SU-DHL-6 (cell line): ENCODE measurements around the gene ADAM12.

Experiments used
- EZH2phosphoT487 ChIP-seq: fragments of 200-600 bp; sonication (generic), shearing (Covaris generic); conservative IDR thresholded peaks from 2 replicates; pipeline ENCODE4 v1.6.1; 2018; ENCODE audit warnings: mild to moderate bottlenecking, antibody characterized with exemption, low read length, moderate library complexity, mixed read lengths
- TF ChIP-seq, protein P1 (sequence below): fragments of 200-600 bp; sonication (generic); IDR thresholded peaks from one replicate; pipeline ENCODE4 v1.5.1; 2017; ENCODE audit warnings: antibody characterized with exemption, mild to moderate bottlenecking, low read length, moderate library complexity; ENCODE audit not compliant: insufficient read depth, poor library complexity, severe bottlenecking

DNA sequence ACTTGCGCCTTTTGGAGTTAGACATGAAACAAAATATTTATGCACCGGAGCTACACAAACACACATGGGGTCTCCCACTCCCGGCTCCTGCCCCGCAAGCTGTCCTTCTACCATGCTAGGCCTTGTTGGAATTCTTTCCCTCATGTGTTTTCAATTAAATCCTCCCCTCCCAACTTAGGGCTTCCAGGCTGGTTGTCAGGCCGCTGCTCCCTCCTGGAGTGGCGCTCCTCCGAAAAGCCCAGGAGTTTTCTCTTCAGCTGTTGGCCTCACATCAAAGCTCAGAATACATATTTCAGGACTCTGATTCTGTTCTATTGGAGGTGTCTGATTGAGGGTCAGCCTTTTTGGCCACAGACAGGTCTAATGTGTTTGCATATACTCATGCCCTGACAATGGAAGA, 378.6 kb downstream of the ADAM12 start:
- TF ChIP-seq, protein P1, sequence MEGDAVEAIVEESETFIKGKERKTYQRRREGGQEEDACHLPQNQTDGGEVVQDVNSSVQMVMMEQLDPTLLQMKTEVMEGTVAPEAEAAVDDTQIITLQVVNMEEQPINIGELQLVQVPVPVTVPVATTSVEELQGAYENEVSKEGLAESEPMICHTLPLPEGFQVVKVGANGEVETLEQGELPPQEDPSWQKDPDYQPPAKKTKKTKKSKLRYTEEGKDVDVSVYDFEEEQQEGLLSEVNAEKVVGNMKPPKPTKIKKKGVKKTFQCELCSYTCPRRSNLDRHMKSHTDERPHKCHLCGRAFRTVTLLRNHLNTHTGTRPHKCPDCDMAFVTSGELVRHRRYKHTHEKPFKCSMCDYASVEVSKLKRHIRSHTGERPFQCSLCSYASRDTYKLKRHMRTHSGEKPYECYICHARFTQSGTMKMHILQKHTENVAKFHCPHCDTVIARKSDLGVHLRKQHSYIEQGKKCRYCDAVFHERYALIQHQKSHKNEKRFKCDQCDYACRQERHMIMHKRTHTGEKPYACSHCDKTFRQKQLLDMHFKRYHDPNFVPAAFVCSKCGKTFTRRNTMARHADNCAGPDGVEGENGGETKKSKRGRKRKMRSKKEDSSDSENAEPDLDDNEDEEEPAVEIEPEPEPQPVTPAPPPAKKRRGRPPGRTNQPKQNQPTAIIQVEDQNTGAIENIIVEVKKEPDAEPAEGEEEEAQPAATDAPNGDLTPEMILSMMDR = no peak
- TF ChIP-seq EZH2phosphoT487 = no peak
